T-helper 17 cell (primary cell): ENCODE measurements around the gene AIFM1. TPM values are rescaled to one million over a fixed set of nuclear protein-coding genes. Genes with fewer than 3 reads are reported as not detected.

ENCODE experiments used
- ATAC-seq: fragments of 150-1000 bp; cut with Tn5 transposase; 2 replicates; pipeline ENCODE4 v1.10.0; 2021; ENCODE audit warnings: mild to moderate bottlenecking, moderate library complexity
- DNase-seq, 3 donors: peaks; one replicate each; pipeline versions ENCODE4 v3.0.0 to v3.0.0-alpha.2; 2020 to 2021
- H3K9me3 ChIP-seq: one replicate; pipeline ENCODE4 v1.7.0; 2013; ENCODE audit warnings: low read length, mild to moderate bottlenecking; ENCODE audit not compliant: control insufficient read depth, poor library complexity, severe bottlenecking
- H3K27ac Mint-ChIP-seq: one replicate; pipeline ENCODE4 v1.8.0; 2022; ENCODE audit warnings: mild to moderate bottlenecking, moderate library complexity, mixed read lengths
- H3K27me3 Mint-ChIP-seq: one replicate; pipeline ENCODE4 v1.8.0; 2022; ENCODE audit warnings: mixed read lengths
- H3K36me3 Mint-ChIP-seq: one replicate; pipeline ENCODE4 v1.8.0; 2022; ENCODE audit warnings: low read depth, mixed read lengths
- H3K4me1 Mint-ChIP-seq: one replicate; pipeline ENCODE4 v1.8.0; 2022; ENCODE audit warnings: mild to moderate bottlenecking, mixed read lengths
- H3K4me3 Mint-ChIP-seq: one replicate; pipeline ENCODE4 v1.8.0; 2022; ENCODE audit warnings: mild to moderate bottlenecking, moderate library complexity, mixed read lengths
- total RNA-seq, 4 donors: library from RNA in 2 of 4; stranded (reverse) in 2 of 4; gene quantifications; one replicate each; pipeline ENCODE4 v1.2.3 and lab custom pipeline; 2022 to 2026

AIFM1 gene
- total RNA-seq, 2 donors from 2014 or later = 14.7 to 14.8 TPM

GRCh38 chrX:130109429-130110378 lies 55.9 kb downstream of the AIFM1 start:
- H3K27ac Mint-ChIP-seq = peak overlapping the region; percentile 85
- ATAC-seq (no peak), DNase-seq (no peak)
- no peaks in the 10 kb centered on the region for H3K9me3 ChIP-seq
- no peaks in the 10 kb centered on the region for H3K27me3 Mint-ChIP-seq
- H3K4me3 Mint-ChIP-seq = peak overlapping the region; percentile 95
- peaks cover 2% of the 10 kb centered on the region for H3K36me3 Mint-ChIP-seq
- peaks cover 18% of the 10 kb centered on the region for H3K4me1 Mint-ChIP-seq

DNA sequence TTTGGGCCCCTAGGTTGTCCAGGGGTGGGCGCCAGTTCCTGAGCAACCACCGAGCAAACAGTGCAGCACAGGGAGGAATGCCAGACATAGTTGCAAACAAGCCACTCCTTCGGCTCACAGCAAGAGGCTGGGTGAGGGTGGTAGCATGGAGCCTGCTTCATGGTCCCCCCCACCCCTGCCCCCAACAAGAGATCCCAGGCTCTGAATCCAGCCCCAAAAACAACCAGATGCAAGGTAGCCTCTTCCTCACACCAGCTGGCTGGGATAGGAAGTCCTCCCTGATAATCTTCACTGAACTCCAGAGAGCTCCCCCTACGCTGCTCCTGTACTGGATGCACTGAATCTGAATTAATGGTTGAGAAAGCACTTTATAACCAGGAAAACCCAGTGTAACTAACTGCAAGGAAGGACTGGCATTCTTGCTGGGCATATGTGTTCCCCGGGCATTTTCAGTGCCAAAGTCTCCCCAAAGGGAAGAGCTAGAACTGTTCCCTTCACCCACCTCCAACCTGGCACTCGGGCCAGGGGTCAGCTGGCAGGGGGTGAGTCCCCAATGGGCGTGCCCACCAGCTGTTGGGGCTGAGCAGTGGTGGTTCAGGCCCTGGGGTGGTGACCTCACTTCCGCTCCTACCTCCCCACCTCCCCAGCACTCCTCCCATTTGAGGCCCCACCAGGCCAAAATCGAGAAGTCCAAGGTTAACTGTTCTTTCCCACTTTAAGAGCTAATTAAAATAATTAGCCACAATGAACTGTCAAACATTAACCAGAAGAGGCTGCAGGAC lies 56.8 kb downstream of the AIFM1 start:
- Mint-ChIP-seq H3K36me3 (peaks cover 2% of the 10 kb centered on the region), H3K27ac (peak overlapping the region; percentile 85), H3K4me1 (peaks cover 21% of the 10 kb centered on the region), H3K4me3 (peak overlapping the region; percentile 95), H3K27me3 (no peaks in the 10 kb centered on the region)
- DNase-seq (no peak), ATAC-seq (peak; percentile 55)
- H3K9me3 ChIP-seq = no peaks in the 10 kb centered on the region

- ATAC-seq (no peak), DNase-seq (no peak)
- Mint-ChIP-seq H3K36me3 (peaks cover 2% of the 10 kb centered on the region), H3K4me3 (peak overlapping the region; percentile 67), H3K27ac (peak overlapping the region; percentile 85), H3K27me3 (no peaks in the 10 kb centered on the region), H3K4me1 (peaks cover 29% of the 10 kb centered on the region)
- H3K9me3 ChIP-seq = no peaks in the 10 kb centered on the region
Measured at GRCh38 chrX:130106071-130106470, 59.6 kb downstream of the AIFM1 start.

DNA sequence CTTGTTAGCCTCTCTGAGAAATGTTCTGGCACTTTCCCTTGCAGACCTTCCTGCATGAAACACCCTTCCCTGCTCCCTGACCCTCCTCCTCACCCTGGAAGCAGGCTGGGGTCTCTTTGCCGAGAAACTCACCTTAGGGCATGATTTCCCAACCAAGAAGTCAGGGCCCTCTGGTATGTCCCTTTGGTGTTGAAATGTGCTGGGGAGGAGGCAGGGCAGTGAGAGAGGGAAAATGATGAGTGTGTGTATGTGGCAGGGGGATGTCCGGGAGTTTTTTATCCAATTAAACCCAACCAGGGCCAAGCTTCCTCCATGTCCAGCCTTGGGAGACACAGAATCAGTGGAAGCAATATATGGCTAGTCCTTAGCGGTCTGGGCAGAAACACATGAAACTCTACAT lies 60.4 kb downstream of the AIFM1 start:
- Mint-ChIP-seq H3K4me1 (peaks cover 36% of the 10 kb centered on the region), H3K27ac (peak overlapping the region; percentile 85), H3K27me3 (no peaks in the 10 kb centered on the region), H3K36me3 (peaks cover 2% of the 10 kb centered on the region), H3K4me3 (peak overlapping the region; percentile 49)
- no peaks in the 10 kb centered on the region for H3K9me3 ChIP-seq
- ATAC-seq = no peak
- no peak for DNase-seq

GRCh38 chrX:130103605-130104004 lies 62.0 kb downstream of the AIFM1 start:
- H3K27me3 Mint-ChIP-seq = no peaks in the 10 kb centered on the region
- DNase-seq = no peak

DNA sequence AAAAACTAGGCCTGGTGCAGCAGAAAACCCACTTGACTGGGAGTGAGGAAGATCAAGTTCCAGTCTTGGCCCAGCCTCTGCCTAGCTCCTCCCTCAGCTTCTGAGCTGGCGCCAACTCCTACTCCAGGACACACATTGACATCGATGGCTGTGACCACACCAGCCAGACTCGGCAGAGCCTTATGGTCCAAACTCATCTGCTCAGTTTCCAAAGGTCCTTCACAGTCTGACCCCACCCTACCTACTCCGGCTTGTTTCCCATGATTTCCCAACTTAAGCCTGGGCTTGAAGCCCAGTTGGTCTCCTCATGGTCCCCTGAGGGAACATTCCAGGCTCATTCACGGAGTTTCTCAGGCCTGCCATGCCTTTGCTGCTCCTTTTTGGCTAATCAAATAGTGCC lies 65.5 kb downstream of the AIFM1 start:
- ATAC-seq (no peak), DNase-seq (no peak)
- Mint-ChIP-seq H3K4me3 (no peak overlapping the region), H3K4me1 (peaks cover 35% of the 10 kb centered on the region), H3K36me3 (no peaks in the 10 kb centered on the region), H3K27me3 (no peaks in the 10 kb centered on the region), H3K27ac (peak overlapping the region; percentile 75)
- no peaks in the 10 kb centered on the region for H3K9me3 ChIP-seq

More at GRCh38 chrX:130103605-130104004, 62.0 kb downstream of the AIFM1 start:
- peaks cover 38% of the 10 kb centered on the region for H3K4me1 Mint-ChIP-seq
- H3K9me3 ChIP-seq = no peaks in the 10 kb centered on the region
- ATAC-seq = no peak
- no peak overlapping the region for H3K4me3 Mint-ChIP-seq
- peaks cover 2% of the 10 kb centered on the region for H3K36me3 Mint-ChIP-seq
- H3K27ac Mint-ChIP-seq = peak overlapping the region; percentile 87

- ATAC-seq (peak; percentile 15), DNase-seq (no peak)
- Mint-ChIP-seq H3K36me3 (no peaks in the 10 kb centered on the region), H3K27ac (peak overlapping the region; percentile 96), H3K27me3 (no peaks in the 10 kb centered on the region), H3K4me1 (peaks cover 31% of the 10 kb centered on the region), H3K4me3 (peak overlapping the region; percentile 73)
- no peaks in the 10 kb centered on the region for H3K9me3 ChIP-seq
Measured at GRCh38 chrX:130098210-130098552, 67.5 kb downstream of the AIFM1 start.

DNA sequence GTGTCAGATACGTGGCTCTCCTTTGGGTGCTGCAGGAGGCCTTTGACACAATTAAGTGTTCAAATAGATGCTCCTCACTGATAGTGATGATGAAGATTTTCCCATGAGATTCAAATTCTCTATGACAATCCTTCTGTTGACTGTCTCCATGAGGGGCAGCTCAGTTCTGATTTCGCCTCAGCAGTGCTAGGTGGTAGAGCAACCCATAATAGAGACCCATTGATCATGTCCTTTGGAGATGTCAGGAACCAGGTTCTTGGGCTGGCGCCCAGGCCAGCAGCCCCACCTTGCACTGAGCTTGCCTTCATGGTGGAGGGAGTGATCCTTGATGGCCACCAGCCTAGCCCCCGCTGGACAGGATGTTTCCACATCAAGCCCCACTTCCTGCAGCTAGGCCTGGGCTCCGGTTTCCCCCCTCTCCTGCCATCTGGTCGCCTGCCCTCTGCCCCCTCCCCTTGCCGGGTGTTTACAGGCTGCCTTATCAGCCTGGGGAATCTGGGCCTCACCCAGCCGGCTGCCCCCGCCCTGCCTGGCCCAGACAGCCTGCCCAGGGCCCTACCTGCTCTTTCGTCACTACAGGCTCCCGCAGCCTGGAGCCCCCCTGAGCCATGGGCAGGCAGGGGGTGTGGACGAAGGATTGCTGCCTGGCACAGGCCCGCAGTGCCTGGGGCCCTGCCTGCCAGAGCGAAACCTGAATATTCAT lies 68.0 kb downstream of the AIFM1 start:
- peak; percentile 93 for ATAC-seq
- Mint-ChIP-seq H3K27ac (peak overlapping the region; percentile 96), H3K27me3 (no peaks in the 10 kb centered on the region), H3K4me1 (peaks cover 27% of the 10 kb centered on the region), H3K4me3 (peak overlapping the region; percentile 73), H3K36me3 (no peaks in the 10 kb centered on the region)
- no peaks in the 10 kb centered on the region for H3K9me3 ChIP-seq
- peak; percentile 34 to 45 (median 39) for DNase-seq

DNA sequence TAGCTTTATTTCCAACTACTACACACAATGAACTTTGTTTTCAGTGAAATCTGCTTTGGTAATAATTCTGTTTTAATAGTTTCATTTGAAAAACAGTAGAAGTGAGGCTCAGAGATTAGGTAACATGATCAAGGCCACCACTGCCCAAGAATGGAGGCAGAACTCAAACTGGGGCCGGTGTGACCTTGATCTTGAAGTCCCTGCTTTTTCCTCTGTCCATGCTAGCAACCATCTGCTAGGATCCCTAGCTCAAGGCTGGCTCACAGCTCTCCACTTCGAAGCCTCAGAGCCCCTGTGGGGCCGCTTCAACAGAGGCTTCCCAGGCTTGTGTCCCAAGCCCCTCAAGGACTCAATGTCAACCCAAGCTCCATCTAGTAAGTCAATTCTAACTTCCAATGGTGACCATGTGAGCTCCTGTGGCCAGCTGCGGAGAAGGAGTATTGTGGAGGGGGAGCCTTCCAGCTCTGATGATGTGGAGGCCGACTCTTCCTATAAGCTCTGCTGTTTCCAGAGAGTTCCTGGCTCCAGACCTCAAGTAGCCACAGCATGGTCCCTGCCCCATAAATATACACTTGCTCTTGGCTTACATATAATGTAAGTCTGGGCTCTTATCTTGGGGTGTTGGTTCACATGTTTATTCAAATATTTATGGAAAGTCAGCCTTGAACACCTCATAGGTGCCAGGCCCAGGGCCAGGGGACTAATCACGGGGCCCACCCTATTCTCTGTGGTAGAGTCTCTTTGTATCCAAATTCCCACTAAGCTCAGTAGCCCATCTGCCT lies 70.2 kb downstream of the AIFM1 start:
- peaks cover 28% of the 10 kb centered on the region for H3K4me1 Mint-ChIP-seq
- no peak overlapping the region for H3K4me3 Mint-ChIP-seq
- peak overlapping the region; percentile 66 for H3K27ac Mint-ChIP-seq

DNA sequence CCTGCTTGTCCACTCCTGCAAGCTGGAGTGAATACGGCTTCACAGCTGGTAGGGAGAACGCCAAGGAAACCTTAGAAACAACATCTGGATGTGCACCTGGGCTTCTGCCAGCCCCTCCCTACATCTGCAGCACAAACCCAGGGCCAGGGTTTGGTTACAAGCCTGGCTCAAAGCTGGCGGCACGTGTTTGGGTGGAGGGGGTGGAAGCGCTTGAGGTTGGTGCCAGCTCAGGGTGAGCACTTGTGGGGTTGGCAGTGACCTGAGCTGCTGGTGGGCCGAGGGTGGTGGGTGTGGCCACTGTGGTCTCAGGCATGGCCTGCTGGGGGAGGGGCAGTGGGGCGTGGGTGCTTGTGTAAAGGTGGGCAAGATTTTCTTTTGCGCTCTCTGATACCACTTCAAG lies 70.9 kb downstream of the AIFM1 start:
- Mint-ChIP-seq H3K27ac (peak overlapping the region; percentile 66), H3K27me3 (no peaks in the 10 kb centered on the region), H3K4me1 (peaks cover 28% of the 10 kb centered on the region), H3K4me3 (no peak overlapping the region), H3K36me3 (no peaks in the 10 kb centered on the region)
- DNase-seq (no peak), ATAC-seq (no peak)
- H3K9me3 ChIP-seq = no peaks in the 10 kb centered on the region

More for the DNA sequence above, 70.2 kb downstream of the AIFM1 start:
- Mint-ChIP-seq H3K27me3 (no peaks in the 10 kb centered on the region), H3K36me3 (no peaks in the 10 kb centered on the region)
- no peak for ATAC-seq
- no peak for DNase-seq
- no peaks in the 10 kb centered on the region for H3K9me3 ChIP-seq

- DNase-seq (no peak), ATAC-seq (no peak)
- H3K9me3 ChIP-seq = no peaks in the 10 kb centered on the region
- Mint-ChIP-seq H3K36me3 (no peaks in the 10 kb centered on the region), H3K27ac (no peak overlapping the region), H3K4me1 (peaks cover 28% of the 10 kb centered on the region), H3K4me3 (no peak overlapping the region), H3K27me3 (no peaks in the 10 kb centered on the region)
Measured at GRCh38 chrX:130093271-130093670, 72.4 kb downstream of the AIFM1 start.

DNA sequence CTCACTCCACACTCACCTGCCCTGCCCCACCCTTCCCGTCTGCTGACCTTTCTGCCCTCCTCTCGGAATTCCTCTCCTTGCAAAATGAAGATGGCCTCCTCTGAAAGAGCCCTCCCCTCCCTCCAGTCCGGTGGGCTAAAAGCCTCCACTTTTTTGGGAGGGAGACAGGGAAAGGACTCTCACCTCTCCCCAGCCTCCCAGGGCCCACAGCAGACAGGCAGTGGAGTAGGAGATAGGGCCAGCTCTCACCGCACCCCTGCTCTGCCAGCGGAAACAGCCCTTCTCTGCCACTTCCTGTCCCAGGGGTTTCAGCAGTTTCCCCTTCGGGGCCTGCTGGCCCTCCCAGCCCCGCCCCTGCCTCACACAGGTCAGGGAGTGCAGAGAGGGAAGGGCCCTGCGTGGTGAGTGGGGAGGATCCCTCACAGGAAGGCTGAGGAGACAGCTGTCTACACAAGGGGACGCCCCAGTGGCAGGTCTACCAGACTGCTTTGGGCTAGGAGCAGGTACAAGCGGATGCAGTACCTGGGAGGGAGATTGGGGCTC lies 73.6 kb downstream of the AIFM1 start:
- H3K4me3 Mint-ChIP-seq = peak overlapping the region; percentile 89
- ATAC-seq (peak; percentile 98), DNase-seq (peak; percentile 66 to 77 (median 66))
- H3K4me1 Mint-ChIP-seq = peaks cover 26% of the 10 kb centered on the region
- H3K9me3 ChIP-seq = no peaks in the 10 kb centered on the region
- no peaks in the 10 kb centered on the region for H3K27me3 Mint-ChIP-seq
- H3K36me3 Mint-ChIP-seq = no peaks in the 10 kb centered on the region
- peak overlapping the region; percentile 89 for H3K27ac Mint-ChIP-seq
